Fibroblast of villous mesenchyme (primary cell): ENCODE results near the gene NFIA. TPM values are rescaled to one million over a fixed set of nuclear protein-coding genes. Genes with fewer than 3 reads are reported as not detected.
A peak's percentile ranks its signal among the peaks of the same experiment; 100 is the strongest.

Experiments
- DNase-seq: peaks from one replicate; pipeline ENCODE4 v3.0.0-alpha.2; 2010; ENCODE audit warnings: low read depth
- H3K4me3 ChIP-seq: 2 replicates; pipeline ENCODE4 v1.5.1; 2011; ENCODE audit warnings: low read depth, mild to moderate bottlenecking, low read length
- CTCF ChIP-seq: IDR thresholded peaks from 2 replicates; pipeline ENCODE4 v1.5.1; 2012; ENCODE audit warnings: low read depth, mild to moderate bottlenecking, low read length; ENCODE audit not compliant: insufficient read depth
- total RNA-seq: library from RNA; depleted of rRNA; stranded (reverse); fragments of >200 nt; gene quantifications from 2 replicates; pipeline ENCODE4 v1.2.3, GENCODE V29; 2012

Gene NFIA
- total RNA-seq, 1 donor: 10.4 TPM

GRCh38 chr1:61114178-61114870 lies 32.0 kb downstream of the NFIA start:
- no peak overlapping the region for H3K4me3 ChIP-seq
- TF ChIP-seq CTCF: no peak
- DNase-seq: no peak

GRCh38 chr1:61115436-61115835 lies 33.1 kb downstream of the NFIA start:
- H3K4me3 ChIP-seq: no peak overlapping the region
- no peak for TF ChIP-seq CTCF
- DNase-seq: no peak

- H3K4me3 ChIP-seq: no peak overlapping the region
- no peak for DNase-seq
- no peak for TF ChIP-seq CTCF
Measured at GRCh38 chr1:61116421-61116820, 34.1 kb downstream of the NFIA start.

GRCh38 chr1:61117283-61117682 lies 34.9 kb downstream of the NFIA start:
- no peak overlapping the region for H3K4me3 ChIP-seq
- no peak for DNase-seq
- TF ChIP-seq CTCF: no peak

- no peak for TF ChIP-seq CTCF
- no peak for DNase-seq
- no peak overlapping the region for H3K4me3 ChIP-seq
Measured at GRCh38 chr1:61119085-61119484, 36.7 kb downstream of the NFIA start.

GRCh38 chr1:61120246-61120840 lies 38.0 kb downstream of the NFIA start:
- DNase-seq: no peak
- H3K4me3 ChIP-seq: peak overlapping the region; percentile 26
- no peak for TF ChIP-seq CTCF
